B cell (primary cell): ENCODE measurements around the gene EFCAB7. TPM values are rescaled to one million over a fixed set of nuclear protein-coding genes. Genes with fewer than 3 reads are reported as not detected.

ENCODE experiments used
- ATAC-seq: fragments of 200-7000 bp; cut with Tn5 transposase; one replicate; pipeline ENCODE4 v1.10.0; 2021; ENCODE audit warnings: low read depth, mild to moderate bottlenecking, moderate number of reproducible peaks, moderate library complexity
- CTCF ChIA-PET: fragments of 350-600 bp; sonication (Branson Sonifier 250); formaldehyde crosslinking; loops from one replicate; lab custom pipeline; 2021; ENCODE audit warnings: antibody characterized with exemption, inconsistent platforms; lab: Charles Lee
- POLR2A ChIA-PET: fragments of 350-600 bp; sonication (Branson Sonifier 250); formaldehyde crosslinking; loops from one replicate; lab custom pipeline; 2021; ENCODE audit warnings: antibody characterized with exemption; lab: Charles Lee
- DNase-seq: peaks from one replicate; pipeline ENCODE4 v3.0.0; 2013
- H2AFZ ChIP-seq: 2 replicates; pipeline ENCODE4 v1.6.1; 2012; ENCODE audit warnings: mild to moderate bottlenecking, low read depth, low read length; ENCODE audit not compliant: insufficient read depth, poor library complexity, severe bottlenecking
- H3K27ac ChIP-seq, 2 donors: 1 replicate in 1 of 2; 2 replicates in 1 of 2; pipeline ENCODE4 v1.5.1; 2012 to 2013; ENCODE audit warnings: low read length in 2 of 2, mild to moderate bottlenecking in 2 of 2, moderate library complexity in 1 of 2
- H3K27me3 ChIP-seq, 4 experiments: fragments of 200-600 bp in 1 of 4; sonication (generic) in 1 of 4; replicated peaks in 1 of 4; 1 replicate in 2 of 4; 2 replicates in 2 of 4; pipeline versions ENCODE4 v1.6.1 to v1.7.0; 2013 to 2016; ENCODE audit warnings: low read length in 3 of 4, mild to moderate bottlenecking in 2 of 4, mixed read lengths in 1 of 4, moderate library complexity in 1 of 4; ENCODE audit not compliant: insufficient read depth in 4 of 4, control insufficient read depth in 3 of 4; ENCODE audit errors: control extremely low read depth in 1 of 4
- H3K36me3 ChIP-seq, 2 experiments: replicated peaks in 1 of 2; 1 replicate in 1 of 2; 2 replicates in 1 of 2; pipeline versions ENCODE4 v1.6.1 to v1.7.1; 2013; ENCODE audit warnings: low read length in 1 of 2; ENCODE audit not compliant: insufficient read depth in 2 of 2, control insufficient read depth in 1 of 2; ENCODE audit errors: control extremely low read depth in 1 of 2, extremely low read depth in 1 of 2
- H3K4me1 ChIP-seq, 2 donors: fragments of 200-600 bp in 1 of 2; sonication (generic) in 1 of 2; 1 replicate in 1 of 2; 2 replicates in 1 of 2; pipeline versions ENCODE4 v1.5.1 to v1.6.1; 2013 to 2017; ENCODE audit warnings: low read length in 2 of 2; ENCODE audit not compliant: control insufficient read depth in 2 of 2, insufficient read depth in 2 of 2
- H3K4me2 ChIP-seq: replicated peaks from 2 replicates; pipeline ENCODE3; 2012; ENCODE audit warnings: mild to moderate bottlenecking, low read depth, low read length; ENCODE audit not compliant: poor library complexity, severe bottlenecking
- H3K4me3 ChIP-seq, 5 experiments: fragments of 200-600 bp in 1 of 5; sonication (generic) in 1 of 5; 1 replicate in 3 of 5; 2 replicates in 2 of 5; pipeline versions ENCODE4 v1.5.1 to v1.7.0; 2011 to 2016; ENCODE audit warnings: low read length in 4 of 5, mild to moderate bottlenecking in 4 of 5, low read depth in 2 of 5, control low read depth in 1 of 5, moderate library complexity in 1 of 5; ENCODE audit not compliant: insufficient read depth in 1 of 5; ENCODE audit errors: control extremely low read depth in 1 of 5, extremely low read depth in 1 of 5
- H3K79me2 ChIP-seq: fragments of 200-600 bp; sonication (generic); one replicate; pipeline ENCODE4 v1.6.0; 2016; ENCODE audit warnings: low read length; ENCODE audit not compliant: control insufficient read depth, insufficient read depth
- H3K9ac ChIP-seq: fragments of 200-600 bp; sonication (generic); 2 replicates; pipeline ENCODE4 v1.6.1; 2017; ENCODE audit warnings: mild to moderate bottlenecking, low read length, moderate library complexity
- H3K9me3 ChIP-seq, 3 donors: one replicate each; pipeline versions ENCODE4 v1.6.1 to v1.7.1; 2013; ENCODE audit warnings: low read length in 2 of 3; ENCODE audit not compliant: control insufficient read depth in 2 of 3, insufficient read depth in 1 of 3; ENCODE audit errors: control extremely low read depth in 1 of 3
- H4K20me1 ChIP-seq: 2 replicates; pipeline ENCODE4 v1.6.0; 2012; ENCODE audit warnings: mild to moderate bottlenecking, low read length; ENCODE audit not compliant: insufficient read depth, control insufficient read depth, poor library complexity, severe bottlenecking
- H3K27ac Mint-ChIP-seq: one replicate; pipeline ENCODE4 v1.8.0; 2021; ENCODE audit warnings: mixed read lengths
- H3K27me3 Mint-ChIP-seq: one replicate; pipeline ENCODE4 v1.8.0; 2021; ENCODE audit warnings: mixed read lengths
- H3K4me1 Mint-ChIP-seq: one replicate; pipeline ENCODE4 v1.8.0; 2021; ENCODE audit warnings: mixed read lengths
- H3K4me3 Mint-ChIP-seq: one replicate; pipeline ENCODE4 v1.8.0; 2021; ENCODE audit warnings: mixed read lengths
- H3K9me3 Mint-ChIP-seq: one replicate; pipeline ENCODE4 v1.8.0; 2022; ENCODE audit warnings: mixed read lengths; ENCODE audit not compliant: insufficient read depth
- CTCF ChIP-seq: fragments of 200-600 bp; IDR thresholded peaks from one replicate; pipeline ENCODE4 v1.8.0; 2022; ENCODE audit warnings: antibody characterized with exemption, mild to moderate bottlenecking
- EZH2 ChIP-seq: IDR thresholded peaks from 2 replicates; pipeline ENCODE4 v1.6.1; 2012; ENCODE audit warnings: borderline replicate concordance, low read depth, mild to moderate bottlenecking, moderate library complexity, low read length; ENCODE audit not compliant: insufficient read depth, poor library complexity, severe bottlenecking
- WGBS: methylation state at CpG from one replicate; pipeline ENCODE4 v1.1.5; 2013; ENCODE audit warnings: missing lambda C conversion rate; ENCODE audit not compliant: insufficient coverage; 5-methylcytosine and 5-hydroxymethylcytosine counted together
- intact Hi-C: fragments of 100-400 bp; cut with micrococcal nuclease; formaldehyde crosslinking; loops from one replicate; pipeline ENCODE4 v1.10.0; 2022
- polyA plus RNA-seq: library from polyadenylated mRNA; depleted of rRNA; stranded (reverse); fragments of >200 nt; gene quantifications from 2 replicates; pipeline ENCODE4 v1.2.3, GENCODE V29; 2012
- total RNA-seq, 2 donors: library from RNA; stranded (reverse); fragments of 120-200 nt in 1 of 2; gene quantifications; 1 replicate in 1 of 2; 2 replicates in 1 of 2; pipeline versions ENCODE4 v1.2.3 to v1.2.4, GENCODE V29; 2013 to 2022

The EFCAB7 gene
- total and polyA plus RNA-seq, 2 donors (not counting 1 experiment from before 2014, with no cell fraction given) = 3.6 to 11.2 TPM

- CTCF ChIA-PET = no interaction called here
- H3K36me3 ChIP-seq = no peaks in the 10 kb centered on the region
- no peaks in the 10 kb centered on the region for H3K9me3 ChIP-seq
- Mint-ChIP-seq H3K4me3 (no peak overlapping the region), H3K9me3 (no peaks in the 10 kb centered on the region), H3K4me1 (no peaks in the 10 kb centered on the region), H3K27me3 (no peaks in the 10 kb centered on the region), H3K27ac (no peak overlapping the region)
- no peak overlapping the region for H3K4me2 ChIP-seq
- no peaks in the 10 kb centered on the region for H3K4me1 ChIP-seq
- no peak overlapping the region for H3K27ac ChIP-seq
- ATAC-seq (no peak), DNase-seq (no peak)
- H3K27me3 ChIP-seq = no peaks in the 10 kb centered on the region
- no peak overlapping the region for H2AFZ ChIP-seq
- 96% methylated on average over 2 of the region's 3 CpGs for WGBS
- H3K79me2 ChIP-seq = peaks cover 3% of the 10 kb centered on the region
- no peak overlapping the region for H3K4me3 ChIP-seq
- TF ChIP-seq EZH2 = no peak
- no peak for TF ChIP-seq CTCF
- H3K9ac ChIP-seq = no peak overlapping the region
- intact Hi-C loops = no loop called here
- POLR2A ChIA-PET = no interaction called here
- H4K20me1 ChIP-seq = no peaks in the 10 kb centered on the region
Measured at GRCh38 chr1:63601061-63601460, 77.7 kb downstream of the EFCAB7 start.

- no peaks in the 10 kb centered on the region for H3K4me1 Mint-ChIP-seq
- TF ChIP-seq CTCF = no peak
- TF ChIP-seq EZH2 = no peak
- H3K9me3 Mint-ChIP-seq = no peaks in the 10 kb centered on the region
- no peak overlapping the region for H3K27ac Mint-ChIP-seq
- Histone ChIP-seq H3K27me3 (no peaks in the 10 kb centered on the region), H3K9me3 (no peaks in the 10 kb centered on the region), H3K9ac (no peak overlapping the region), H4K20me1 (no peaks in the 10 kb centered on the region), H2AFZ (no peak overlapping the region), H3K79me2 (peaks cover 3% of the 10 kb centered on the region), H3K27ac (no peak overlapping the region), H3K36me3 (no peaks in the 10 kb centered on the region), H3K4me2 (no peak overlapping the region), H3K4me3 (no peak overlapping the region), H3K4me1 (no peaks in the 10 kb centered on the region)
- CTCF ChIA-PET = no interaction called here
- intact Hi-C loops = no loop called here
- DNase-seq (no peak), ATAC-seq (no peak)
- 73% methylated on average over 2 of the region's 4 CpGs for WGBS
- POLR2A ChIA-PET = no interaction called here
- H3K4me3 Mint-ChIP-seq = no peak overlapping the region
- no peaks in the 10 kb centered on the region for H3K27me3 Mint-ChIP-seq
Measured at GRCh38 chr1:63601463-63601862, 78.1 kb downstream of the EFCAB7 start.
